HEK293 (cell line): ENCODE measurements around the gene EDA2R.

ENCODE experiments used
- ZNF146 ChIP-seq: fragments of 450-650 bp; formaldehyde crosslinking; IDR thresholded peaks from 2 replicates; pipeline ENCODE4 v1.5.1; 2016; ENCODE audit warnings: missing biosample characterization, missing genetic modification characterization
- ZNF664 ChIP-seq: fragments of 450-650 bp; formaldehyde crosslinking; IDR thresholded peaks from 2 replicates; pipeline ENCODE4 v1.5.1; 2016; ENCODE audit warnings: missing biosample characterization, missing genetic modification characterization
- TF ChIP-seq, protein P1 (sequence below): fragments of 450-650 bp; formaldehyde crosslinking; IDR thresholded peaks from 2 replicates; pipeline ENCODE4 v1.5.1; 2016; ENCODE audit warnings: missing biosample characterization, missing genetic modification characterization

- TF ChIP-seq, protein P1, sequence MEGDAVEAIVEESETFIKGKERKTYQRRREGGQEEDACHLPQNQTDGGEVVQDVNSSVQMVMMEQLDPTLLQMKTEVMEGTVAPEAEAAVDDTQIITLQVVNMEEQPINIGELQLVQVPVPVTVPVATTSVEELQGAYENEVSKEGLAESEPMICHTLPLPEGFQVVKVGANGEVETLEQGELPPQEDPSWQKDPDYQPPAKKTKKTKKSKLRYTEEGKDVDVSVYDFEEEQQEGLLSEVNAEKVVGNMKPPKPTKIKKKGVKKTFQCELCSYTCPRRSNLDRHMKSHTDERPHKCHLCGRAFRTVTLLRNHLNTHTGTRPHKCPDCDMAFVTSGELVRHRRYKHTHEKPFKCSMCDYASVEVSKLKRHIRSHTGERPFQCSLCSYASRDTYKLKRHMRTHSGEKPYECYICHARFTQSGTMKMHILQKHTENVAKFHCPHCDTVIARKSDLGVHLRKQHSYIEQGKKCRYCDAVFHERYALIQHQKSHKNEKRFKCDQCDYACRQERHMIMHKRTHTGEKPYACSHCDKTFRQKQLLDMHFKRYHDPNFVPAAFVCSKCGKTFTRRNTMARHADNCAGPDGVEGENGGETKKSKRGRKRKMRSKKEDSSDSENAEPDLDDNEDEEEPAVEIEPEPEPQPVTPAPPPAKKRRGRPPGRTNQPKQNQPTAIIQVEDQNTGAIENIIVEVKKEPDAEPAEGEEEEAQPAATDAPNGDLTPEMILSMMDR (tag by site-specific recombination), result no peak
- no peak for TF ChIP-seq ZNF664 (tag by site-specific recombination)
- no peak for TF ChIP-seq ZNF146
These were observed 16.7 kb downstream of the EDA2R start for GRCh38 chrX:66622209-66622608.
